C1 segment of cervical spinal cord (tissue), 14 donors: ENCODE data around the gene HS3ST2.
"Not testable (repeated sequence)": the region's sequence is repeated elsewhere in the genome, so short reads cannot be mapped to it uniquely, and the experiment has no call there.

Experiments
- DNase-seq, 14 donors: peaks; one replicate each; lab custom pipeline; 2025; lab: John Stamatoyannopoulos, UW

Gene HS3ST2

DNA sequence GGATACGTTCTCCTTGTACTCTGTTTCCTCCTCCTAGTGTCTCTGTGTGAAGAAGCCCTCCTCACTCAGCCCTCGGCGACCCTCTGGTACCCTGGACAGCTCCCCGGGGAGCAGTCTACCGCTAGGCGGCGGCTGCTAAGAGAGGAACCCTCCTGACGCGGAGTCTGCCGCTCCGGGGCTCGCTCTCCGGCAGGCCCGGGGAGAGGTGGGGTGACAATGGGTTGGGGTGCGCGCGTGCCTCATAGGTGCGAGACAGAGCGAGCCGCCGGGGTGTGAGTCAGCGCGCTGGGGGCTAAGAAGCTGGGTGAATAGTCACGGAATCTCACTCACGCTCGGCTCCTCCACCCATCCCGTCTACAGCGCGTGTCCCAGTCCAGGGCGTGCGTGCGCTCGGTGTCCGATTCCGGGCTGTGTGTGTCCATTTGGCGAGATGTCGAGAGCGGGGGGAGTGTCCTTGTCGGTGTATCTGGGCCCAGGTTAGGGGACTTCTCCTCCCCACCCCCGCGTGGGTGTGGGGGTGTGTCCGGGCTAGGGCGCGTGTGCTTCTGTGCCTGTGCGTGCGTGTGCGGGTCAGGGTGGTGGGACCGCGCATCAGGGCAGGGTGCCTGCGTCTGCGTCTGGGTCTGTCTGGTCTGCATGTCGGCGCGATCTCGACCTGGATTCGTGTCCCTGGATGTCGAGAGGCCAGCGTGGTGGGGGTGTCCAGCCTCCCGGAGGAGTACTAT, 577 bp upstream of the HS3ST2 start:
- peak in 3 of 14 donors; percentile 0 to 34 (median 3) for DNase-seq

DNA sequence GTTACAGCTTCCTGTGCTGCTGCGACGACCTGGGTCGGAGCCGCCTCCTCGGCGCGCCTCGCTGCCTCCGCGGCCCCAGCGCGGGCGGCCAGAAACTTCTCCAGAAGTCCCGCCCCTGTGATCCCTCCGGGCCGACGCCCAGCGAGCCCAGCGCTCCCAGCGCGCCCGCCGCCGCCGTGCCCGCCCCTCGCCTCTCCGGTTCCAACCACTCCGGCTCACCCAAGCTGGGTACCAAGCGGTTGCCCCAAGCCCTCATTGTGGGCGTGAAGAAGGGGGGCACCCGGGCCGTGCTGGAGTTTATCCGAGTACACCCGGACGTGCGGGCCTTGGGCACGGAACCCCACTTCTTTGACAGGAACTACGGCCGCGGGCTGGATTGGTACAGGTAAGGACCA, 746 bp downstream of the HS3ST2 start:
- no peak for DNase-seq

DNA sequence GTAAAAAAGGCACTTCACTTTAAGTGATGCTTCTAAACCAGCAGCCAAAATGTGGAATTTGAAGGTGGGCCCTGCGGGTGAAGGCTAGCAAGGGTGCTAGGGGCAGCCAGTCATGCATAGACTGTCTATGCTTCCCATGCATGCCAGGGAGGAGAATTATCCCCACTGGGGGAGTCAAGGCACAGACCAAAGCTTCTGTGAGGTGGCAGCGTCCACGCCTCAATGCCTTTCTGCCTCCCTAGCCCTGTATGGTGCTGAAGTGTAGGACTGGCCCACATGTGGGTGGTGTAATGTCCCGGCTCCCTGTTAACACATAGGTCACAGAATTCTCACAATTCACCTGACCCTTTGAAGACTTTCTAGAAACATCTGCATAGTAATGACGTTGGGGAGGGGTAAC, 1.9 kb downstream of the HS3ST2 start:
- no peak for DNase-seq

DNA sequence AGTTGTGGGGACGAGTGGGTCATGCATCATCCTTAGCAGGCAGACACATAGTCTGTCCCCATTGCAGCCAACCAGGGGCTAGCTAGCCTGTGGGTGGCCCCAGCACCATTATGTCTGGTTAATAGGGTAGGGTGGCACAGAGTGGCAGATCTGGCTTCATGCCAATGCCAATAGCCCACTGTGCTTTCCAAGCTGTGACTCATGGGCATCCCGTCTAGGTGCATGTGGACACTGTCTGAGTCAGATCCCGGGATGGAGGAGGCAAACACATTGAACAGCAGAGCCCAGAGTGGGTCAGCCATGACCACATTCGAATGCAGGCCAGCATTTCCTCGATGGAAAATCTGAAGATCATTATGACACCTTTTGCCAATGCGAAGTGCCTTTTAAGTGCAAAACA, 2.5 kb downstream of the HS3ST2 start:
- no peak for DNase-seq

DNA sequence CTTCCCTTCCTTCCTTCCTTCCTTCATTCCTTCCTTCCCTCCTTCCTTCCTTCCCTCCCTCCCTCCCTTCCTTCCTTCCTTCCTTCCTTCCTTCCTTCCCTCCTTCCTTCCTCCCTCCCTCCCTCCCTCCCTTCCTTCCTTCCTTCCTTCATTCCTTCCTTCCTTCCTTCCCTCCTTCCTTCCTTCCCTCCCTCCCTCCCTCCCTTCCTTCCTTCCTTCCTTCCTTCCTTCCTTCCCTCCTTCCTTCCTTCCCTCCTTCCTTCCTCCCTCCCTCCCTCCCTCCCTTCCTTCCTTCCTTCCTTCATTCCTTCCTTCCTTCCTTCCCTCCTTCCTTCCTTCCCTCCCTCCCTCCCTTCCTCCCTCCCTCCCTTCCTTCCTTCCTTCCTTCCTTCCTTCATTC, 4.8 kb downstream of the HS3ST2 start:
- DNase-seq = not testable (repeated sequence)

DNA sequence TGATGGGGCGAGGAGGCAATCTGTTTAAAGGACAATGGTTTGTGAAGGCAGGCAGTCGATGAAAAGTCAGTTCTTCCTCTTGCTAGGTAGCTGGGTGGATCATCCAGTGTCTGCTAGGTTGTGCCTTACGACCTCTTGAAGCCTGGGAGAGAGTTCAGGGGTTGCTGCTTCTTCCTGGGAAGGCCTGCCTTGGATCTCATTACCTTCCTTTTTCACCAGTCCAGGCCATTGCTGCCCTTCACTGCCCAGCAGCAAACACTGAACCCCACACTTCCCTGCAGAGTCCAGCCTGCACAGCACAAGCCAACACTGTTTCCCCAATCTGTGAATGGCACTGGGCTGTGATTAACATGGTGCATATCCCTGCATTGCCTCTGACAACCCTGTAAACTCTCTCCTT, 24.7 kb downstream of the HS3ST2 start:
- DNase-seq = no peak

DNA sequence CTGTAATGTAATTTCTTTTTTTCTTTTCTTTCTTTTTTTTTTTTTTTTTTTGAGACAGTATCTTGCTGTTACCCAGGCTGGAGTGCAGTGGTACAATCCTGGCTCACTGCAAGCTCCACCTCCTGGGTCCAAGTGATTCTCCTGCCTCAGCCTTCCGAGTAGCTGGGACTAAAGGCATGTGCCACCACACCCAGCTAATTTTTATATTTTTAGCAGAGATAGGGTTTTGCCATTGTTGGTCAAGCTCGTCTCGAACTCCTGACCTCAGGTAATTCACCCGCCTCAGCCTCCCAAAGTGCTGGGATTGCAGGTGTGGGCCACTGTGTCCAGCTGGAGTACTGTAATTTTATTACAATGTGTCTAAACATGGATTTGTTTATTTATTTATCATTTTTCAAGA, 28.1 kb downstream of the HS3ST2 start:
- DNase-seq = not testable (repeated sequence)

DNA sequence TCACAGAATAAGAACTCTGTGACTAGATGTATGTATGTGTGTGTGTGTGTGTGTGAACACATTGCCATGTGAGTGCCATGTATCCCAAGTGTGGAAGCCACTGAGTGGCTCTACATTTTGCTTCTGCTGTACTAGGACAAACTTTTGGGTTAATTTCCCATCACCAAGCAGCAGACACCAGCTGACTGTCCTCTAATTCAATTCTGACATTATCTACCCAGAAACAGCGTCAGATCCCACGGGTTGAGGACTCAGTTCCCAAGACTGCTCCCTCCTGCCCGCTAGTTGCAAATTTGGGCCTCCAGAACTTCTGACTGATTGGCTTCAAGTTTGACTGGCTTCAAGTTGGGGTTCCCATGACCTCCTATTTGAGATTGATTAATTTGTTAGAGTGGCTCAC, 29.2 kb downstream of the HS3ST2 start:
- DNase-seq = no peak

DNA sequence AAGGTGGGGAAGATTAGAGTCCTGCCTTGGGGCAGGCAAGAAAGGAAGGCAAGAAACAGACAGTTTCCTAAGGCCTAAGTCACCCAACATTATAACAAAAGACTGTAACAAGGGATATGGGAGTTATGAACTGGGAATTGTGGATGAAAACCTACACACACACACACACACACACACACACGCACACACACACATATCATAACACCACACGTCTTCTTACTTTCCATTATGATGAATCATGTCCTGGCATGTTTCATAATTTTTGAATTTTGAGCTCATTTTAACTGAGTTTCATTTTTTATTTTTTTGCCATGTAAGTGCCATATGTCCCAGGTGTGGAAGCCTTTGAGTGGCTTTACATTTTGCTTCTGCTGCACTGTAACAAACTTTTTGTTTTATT, 29.9 kb downstream of the HS3ST2 start:
- DNase-seq = no peak

DNA sequence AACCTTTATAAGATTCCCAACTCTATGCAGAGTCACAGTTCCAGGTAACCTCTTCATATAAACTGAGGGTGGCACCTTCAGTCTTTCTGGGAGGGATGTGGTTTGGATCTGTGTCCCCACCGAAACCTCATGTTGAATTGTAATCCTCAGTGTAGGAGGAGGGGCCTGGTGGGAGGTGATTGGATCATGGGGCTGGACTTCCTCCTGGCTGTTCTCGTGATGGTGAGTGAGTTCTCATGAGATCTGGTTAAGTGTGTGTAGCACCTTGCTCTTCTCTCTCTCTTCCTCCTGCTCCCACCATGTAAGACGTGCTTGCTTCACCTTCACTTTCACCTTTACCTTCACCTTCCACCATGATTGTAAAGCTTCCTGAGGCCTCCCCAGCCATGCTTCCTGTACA, 30.5 kb downstream of the HS3ST2 start:
- no peak for DNase-seq

DNA sequence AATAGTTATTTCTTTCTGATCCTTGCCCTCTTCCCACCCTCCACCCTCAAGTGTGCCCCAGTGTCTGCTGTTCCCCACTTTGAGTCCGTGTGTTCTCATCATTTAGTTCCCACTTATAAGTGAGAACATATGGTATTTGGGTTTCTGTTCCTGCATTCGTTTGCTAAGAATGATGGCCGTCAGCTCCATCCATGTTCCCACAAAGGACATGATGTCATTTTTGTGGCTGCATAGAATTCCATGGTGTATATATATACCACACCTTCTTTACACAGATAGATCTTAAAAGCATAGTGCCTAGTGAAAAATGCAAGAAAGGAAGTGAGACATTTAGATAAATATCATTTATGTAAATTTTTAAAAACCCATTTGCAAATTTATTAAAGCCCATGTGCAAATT, 33.1 kb downstream of the HS3ST2 start:
- DNase-seq = no peak

DNA sequence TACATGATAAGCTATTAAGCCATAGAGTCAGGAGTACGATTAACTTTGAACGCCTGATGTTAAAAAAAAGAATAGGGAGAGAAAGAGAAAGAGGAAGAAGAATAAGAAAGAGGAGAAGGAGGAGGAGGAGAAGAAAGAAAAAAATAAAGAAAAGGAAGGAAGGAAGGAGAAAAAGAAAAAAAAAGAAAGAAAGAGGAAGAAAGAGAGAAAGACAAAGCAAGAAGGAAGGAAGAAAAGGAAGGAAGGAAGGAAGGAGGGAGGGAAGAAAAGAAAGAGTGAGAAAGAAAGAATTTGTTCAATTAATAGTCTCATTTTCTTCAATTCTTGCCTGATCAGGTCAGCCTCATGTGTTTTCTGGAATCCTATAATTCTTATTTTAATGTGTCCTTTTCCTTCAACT, 33.7 kb downstream of the HS3ST2 start:
- DNase-seq = no peak

DNA sequence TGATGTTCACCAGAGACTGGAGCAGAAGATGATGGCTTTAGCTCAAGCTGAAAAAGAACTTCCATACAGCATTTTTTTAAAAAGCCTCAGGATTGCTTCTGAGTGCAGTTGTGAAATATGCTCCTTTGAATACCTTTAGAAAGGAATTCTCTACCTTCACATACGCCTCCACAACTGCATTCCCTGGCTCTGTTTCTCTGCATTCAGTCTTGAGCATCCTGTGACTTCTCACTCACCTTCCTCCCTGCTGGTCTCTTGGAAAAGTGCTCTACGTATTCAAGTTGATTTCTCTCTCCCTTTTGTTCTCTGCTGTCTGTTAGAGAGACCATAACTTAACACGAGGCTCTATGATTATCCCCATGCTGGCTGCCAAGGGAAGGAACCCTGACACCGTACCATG, 34.5 kb downstream of the HS3ST2 start:
- DNase-seq = no peak

DNA sequence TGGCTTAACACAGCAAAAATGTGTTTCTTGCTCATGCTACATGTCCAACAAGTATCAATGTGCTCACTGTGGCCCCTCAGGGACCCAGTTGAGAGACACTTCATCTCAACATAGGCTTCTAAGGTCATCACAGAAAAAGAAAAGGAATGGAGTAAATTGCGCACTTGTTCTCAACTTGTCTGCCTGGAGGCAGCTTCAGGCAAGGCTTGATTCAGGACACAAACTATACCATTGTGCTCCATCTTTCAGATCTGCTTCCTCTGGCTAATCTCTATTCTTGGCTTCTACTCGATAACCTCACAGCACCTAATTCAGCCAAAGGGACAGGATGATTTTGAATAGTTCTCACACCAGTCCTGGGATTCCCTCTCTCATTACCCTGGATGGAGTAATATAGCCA, 35.6 kb downstream of the HS3ST2 start:
- DNase-seq = no peak

DNA sequence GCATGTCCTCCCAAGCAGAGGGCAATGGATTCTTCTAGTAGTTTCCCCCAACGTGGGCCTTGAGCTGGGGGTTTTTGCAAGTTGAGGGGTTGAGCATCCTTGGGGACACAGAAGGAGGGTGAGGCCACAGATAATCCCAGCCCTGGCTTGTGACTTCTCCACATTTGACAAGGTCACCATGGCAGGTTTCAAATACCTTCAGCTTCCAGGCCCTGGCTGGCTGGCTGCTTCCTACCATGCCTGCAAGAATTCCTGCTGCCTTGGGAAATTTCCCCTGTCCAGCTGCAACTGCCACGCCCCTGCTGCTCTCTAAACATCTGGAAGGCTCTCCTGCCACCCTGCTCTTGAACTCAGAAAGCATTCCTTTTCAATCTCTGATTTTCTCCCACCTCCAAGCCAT, 41.3 kb downstream of the HS3ST2 start:
- DNase-seq = no peak

DNA sequence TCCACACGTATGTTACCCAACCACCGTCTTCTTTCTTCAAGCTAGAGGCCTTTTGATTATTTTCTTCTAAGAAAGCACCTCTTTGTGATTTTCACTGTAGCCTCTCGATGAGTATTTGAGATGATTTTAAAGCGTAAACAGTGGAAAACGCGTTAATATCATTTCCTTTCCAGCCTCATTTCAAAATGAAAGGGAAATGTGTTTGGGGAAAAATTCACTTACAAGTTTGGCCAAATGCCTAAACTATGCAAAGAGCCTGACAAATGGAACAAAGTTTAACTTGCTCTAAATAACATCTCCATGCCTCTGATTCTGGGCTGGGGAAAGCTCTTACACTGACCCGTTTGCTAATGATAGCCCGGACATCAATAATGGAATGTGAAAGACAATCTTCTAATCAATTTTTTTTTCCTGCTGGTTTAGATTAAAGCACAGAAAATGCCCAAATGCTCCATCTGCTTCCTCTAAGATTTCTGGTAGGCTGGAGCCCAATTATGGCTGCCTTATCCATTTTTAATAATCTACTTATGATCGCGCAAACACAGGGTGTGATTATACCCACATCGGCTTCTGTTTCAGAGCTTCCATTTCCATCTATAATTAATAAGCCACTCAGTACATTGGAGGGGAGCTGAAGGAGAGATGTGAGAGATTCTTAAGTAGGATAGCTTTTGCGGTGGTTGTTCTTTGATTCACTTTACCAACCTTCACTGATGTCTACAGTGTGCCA, 43.5 kb downstream of the HS3ST2 start:
- no peak for DNase-seq

DNA sequence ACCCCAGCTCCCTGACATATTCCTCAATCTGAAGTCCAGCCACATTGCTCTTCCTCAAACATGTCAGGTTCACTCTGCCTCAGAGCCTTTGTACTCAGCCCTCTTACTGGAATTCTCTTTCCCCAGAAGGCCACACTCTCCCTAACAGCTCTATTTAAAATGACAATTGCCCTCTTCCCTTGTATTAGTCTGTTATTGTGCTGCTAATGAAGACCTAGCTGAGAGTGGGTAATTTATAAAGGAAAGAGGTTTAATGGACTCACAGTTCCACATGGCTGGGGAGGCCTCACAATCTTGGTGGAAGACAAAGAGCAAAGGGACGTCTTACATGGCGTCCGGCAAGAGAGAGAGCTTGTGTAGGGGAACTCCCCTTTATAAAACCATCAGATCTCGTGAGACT, 46.0 kb downstream of the HS3ST2 start:
- no peak for DNase-seq

DNA sequence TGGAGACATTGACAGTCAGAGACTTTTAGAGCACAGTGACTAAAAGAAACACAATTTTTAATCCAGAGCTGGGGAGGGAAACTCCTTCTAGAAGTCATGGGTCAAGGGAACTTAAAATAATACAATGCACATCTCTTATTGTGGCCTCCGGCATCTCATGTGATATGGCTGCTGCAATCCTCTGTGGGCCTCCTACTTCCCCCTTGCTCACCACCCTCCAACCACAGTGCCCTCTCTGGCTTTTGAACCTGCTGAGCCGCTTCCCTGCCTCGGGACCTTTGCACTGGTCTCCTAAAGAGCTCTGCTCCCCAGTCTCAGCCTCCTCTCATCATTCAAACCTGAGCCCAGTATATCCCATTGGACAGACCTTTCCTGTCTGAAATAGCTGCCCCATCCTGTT, 47.6 kb downstream of the HS3ST2 start:
- no peak for DNase-seq

DNA sequence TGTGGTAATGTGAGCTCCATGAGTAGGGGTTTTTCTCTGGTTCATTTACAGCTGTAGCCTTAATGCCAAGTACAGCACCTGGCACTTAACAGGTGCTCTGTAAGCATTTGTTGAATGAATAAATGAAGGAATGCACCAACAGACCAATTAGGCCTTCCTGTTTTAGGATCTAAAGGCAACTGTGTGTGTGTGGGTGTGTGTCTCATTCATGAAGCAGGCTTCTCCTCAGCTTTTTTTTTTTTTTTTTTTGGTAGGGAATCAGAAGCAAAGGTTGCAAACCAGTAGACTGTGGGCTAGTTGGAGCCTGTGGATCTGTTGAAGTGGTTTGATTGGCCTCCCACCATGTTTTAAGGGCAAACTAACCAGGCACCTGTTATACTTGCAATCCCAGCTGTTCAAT, 48.1 kb downstream of the HS3ST2 start:
- DNase-seq = no peak

DNA sequence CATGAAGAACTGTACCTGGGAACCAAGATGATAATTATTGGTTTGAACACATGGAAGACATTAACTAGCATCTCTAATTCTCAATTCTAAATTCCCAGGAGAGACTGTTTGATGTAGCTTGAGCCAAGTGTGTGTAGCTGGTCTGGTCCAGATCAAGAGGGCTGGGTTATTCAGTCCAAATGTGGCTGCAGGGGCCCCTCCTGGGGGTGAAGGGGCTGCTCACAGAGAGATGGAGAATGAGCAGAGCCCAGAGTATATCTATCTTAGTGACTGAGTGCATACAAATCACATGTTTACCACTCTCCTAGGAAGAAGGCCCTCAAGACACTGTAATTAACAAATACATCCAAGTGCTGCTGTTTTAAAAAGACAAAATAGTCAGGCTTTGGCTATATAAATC, 50.4 kb downstream of the HS3ST2 start:
- no peak for DNase-seq

DNA sequence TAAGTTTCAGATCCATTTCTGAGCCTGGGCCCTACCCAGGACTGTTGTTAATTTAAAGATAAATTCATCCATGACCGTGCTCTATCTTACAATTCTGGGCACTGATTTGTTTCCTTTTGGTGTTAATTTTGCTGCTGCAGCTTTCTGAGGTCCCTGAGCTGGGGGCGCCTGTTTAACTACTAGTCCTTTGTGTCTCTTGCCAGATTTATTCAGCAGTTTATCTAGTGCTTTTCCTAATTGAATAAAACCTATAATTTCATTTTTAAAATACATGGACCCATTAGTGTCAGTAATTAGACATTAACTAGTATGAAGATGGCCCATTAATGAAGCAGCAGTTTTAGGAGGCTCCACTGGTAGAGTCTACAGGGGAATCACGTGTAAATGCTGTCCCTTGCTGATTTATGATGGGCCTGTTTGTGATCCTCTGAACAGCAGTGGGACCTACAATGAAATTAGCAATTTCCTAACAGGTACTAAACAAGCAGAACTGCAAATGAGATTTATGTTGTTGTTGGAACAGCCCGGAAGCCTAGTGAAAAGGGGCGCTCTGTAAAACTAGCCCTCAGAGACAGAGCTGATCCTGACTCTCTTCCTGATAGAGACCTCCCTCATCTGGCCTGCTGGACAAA, 54.7 kb downstream of the HS3ST2 start:
- no peak for DNase-seq

DNA sequence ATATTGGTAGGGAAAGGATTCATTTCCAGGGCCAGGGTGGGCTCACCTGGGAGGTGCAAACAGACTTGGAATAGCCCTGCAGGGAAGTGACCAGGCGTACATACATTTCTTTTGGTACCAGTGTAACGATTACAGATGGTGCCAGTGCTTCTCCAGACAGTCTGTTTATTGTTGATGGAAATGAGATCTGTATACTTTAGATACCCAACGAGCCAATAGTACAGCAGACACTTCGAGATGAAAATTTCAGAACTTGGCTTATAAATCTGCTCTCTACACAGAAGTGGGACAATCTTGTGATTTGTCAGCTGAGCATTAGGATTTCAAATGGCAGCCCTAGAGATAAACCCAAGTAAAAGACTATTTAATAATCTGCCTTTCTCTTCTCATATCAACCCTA, 57.9 kb downstream of the HS3ST2 start:
- DNase-seq = no peak

DNA sequence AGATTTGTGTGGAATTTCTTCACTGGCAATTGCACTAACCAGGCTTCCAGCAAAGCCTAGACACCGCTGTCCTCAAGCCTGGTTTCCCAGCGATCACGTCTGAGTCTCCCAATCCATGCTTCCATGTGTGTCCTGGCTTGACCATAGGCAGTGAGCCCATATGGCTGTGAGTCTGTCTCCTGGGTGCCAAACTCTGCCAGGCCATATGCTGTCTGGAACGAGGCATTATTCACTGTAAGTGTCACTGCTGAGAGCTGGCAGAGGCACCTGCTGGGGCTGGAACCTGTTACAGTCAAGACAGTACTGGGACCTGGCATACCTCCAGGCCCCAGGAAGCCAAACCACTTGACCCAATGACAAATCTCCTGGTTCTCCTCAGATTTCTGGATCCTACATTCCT, 60.4 kb downstream of the HS3ST2 start:
- peak in 2 of 14 donors; percentile 36 to 89 for DNase-seq
